Measurements from ENCODE around the gene OLFML1.

DNA sequence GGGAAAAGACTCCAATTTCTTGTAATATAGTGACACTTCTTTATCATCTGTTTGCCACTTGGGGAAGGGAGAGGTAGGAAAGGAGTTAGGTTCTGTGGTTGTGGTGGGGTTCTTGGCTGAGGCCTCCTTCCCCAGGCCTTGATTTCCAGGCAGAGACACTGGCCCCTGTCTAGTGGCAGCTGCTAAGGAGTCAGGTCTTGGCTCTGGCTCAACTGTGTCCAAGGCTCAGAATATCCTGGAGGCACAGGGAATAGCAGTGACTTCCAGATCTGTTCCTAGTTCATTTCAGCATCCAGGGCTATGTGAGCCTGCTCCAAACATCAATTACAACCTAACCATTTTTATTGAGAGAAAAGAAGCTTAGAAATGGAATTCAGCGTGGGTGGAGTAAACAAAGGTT, 58.0 kb downstream of the OLFML1 start:
- no peak for TF ChIP-seq LEF1 (IDR thresholded peaks at IDR 0.05; ENCODE audit: borderline replicate concordance)
- no peak for TF ChIP-seq ELF4 (IDR thresholded peaks at IDR 0.05)
- no peak for TF ChIP-seq SP1 (IDR thresholded peaks at IDR 0.05)
- TF ChIP-seq CTBP1 (IDR thresholded peaks at IDR 0.05; ENCODE audit: borderline replicate concordance): no peak
- no peak for TF ChIP-seq FOXK2 (IDR thresholded peaks at IDR 0.05)
- TF ChIP-seq ZNF384 (IDR thresholded peaks at IDR 0.05): no peak
- TF ChIP-seq FOXA1 (IDR thresholded peaks at IDR 0.05): no peak
- no peak for TF ChIP-seq SUZ12 (IDR thresholded peaks at IDR 0.05)
- no peak for TF ChIP-seq BHLHE40 (IDR thresholded peaks at IDR 0.05; ENCODE audit: borderline replicate concordance)
